OCI-LY1 (cell line): ENCODE data around the gene VRK1.

ENCODE experiments used
- CTCF ChIP-seq: fragments of 200-600 bp; sonication (generic), shearing (Covaris generic); IDR thresholded peaks from 2 replicates; pipeline ENCODE4 v1.5.1; 2017; ENCODE audit warnings: mild to moderate bottlenecking, antibody characterized with exemption, low read length, moderate library complexity, mixed read lengths
- EZH2 ChIP-seq: fragments of 200-600 bp; sonication (generic), shearing (Covaris generic); IDR thresholded peaks from 2 replicates; pipeline ENCODE4 v1.8.0; 2017; ENCODE audit warnings: borderline replicate concordance, mixed run types, mild to moderate bottlenecking, antibody characterized with exemption, low read length, moderate library complexity, mixed read lengths

GRCh38 chr14:96851694-96852381, 54.7 kb downstream of the VRK1 start:
- TF ChIP-seq CTCF (no peak), EZH2 (no peak)
